Large intestine (tissue), 3 donors: Measurements from ENCODE around the gene KCTD14. TPM values are rescaled to one million over a fixed set of nuclear protein-coding genes. Genes with fewer than 3 reads are reported as not detected.
"Not testable (repeated sequence)": the region's sequence is repeated elsewhere in the genome, so short reads cannot be mapped to it uniquely, and the experiment has no call there.

Experiments
- DNase-seq, 2 donors: peaks; one replicate each; pipeline versions ENCODE4 v3.0.0 to v3.0.0-alpha.2; 2013
- H3K27ac ChIP-seq: one replicate; pipeline ENCODE4 v1.5.1; 2013; ENCODE audit warnings: low read length
- H3K27me3 ChIP-seq: 2 replicates; pipeline ENCODE4 v1.6.1; 2013; ENCODE audit warnings: low read length; ENCODE audit not compliant: control insufficient read depth, insufficient read depth
- H3K36me3 ChIP-seq: 2 replicates; pipeline ENCODE4 v1.6.1; 2013; ENCODE audit warnings: low read length; ENCODE audit not compliant: control insufficient read depth, insufficient read depth
- H3K4me1 ChIP-seq: one replicate; pipeline ENCODE4 v1.6.1; 2013; ENCODE audit warnings: low read length; ENCODE audit not compliant: control insufficient read depth, insufficient read depth
- H3K4me3 ChIP-seq: one replicate; pipeline ENCODE4 v1.5.1; 2013; ENCODE audit warnings: low read length
- H3K9me3 ChIP-seq: one replicate; pipeline ENCODE4 v1.6.1; 2013; ENCODE audit warnings: mild to moderate bottlenecking, low read depth, low read length, moderate library complexity; ENCODE audit not compliant: control insufficient read depth
- WGBS: methylation state at CpG from one replicate; pipeline ENCODE4 v1.1.5; 2013; ENCODE audit warnings: low lambda C conversion rate; ENCODE audit not compliant: insufficient coverage; 5-methylcytosine and 5-hydroxymethylcytosine counted together
- polyA plus RNA-seq: library from polyadenylated mRNA; unstranded; fragments of 120-200 nt; gene quantifications from one replicate; pipeline ENCODE4 v1.2.1, GENCODE V29; 2013

KCTD14 gene
- polyA plus RNA-seq, 1 donor, result 3.1 TPM

DNA sequence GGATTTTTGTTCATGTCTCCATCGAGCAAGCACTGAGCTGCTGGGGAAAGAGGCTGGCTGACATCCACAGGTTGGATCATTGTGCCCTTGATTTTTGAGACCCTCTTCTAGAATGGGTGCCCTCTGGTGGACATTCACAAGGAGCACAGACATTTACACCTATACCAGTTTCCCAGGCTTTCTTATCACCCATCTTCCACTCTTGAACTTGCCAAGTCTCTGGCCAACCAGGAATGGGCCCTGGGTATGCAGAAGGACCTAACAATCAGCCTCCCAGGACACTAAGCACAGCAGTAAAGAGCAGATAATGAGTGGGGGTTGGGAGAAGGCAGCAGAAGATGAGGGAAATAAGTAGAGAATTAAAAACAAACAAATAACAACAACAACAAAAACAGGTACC is 22.9 kb downstream of the KCTD14 start:
- no CpG with 5 or more reads among the region's 1 CpG for WGBS
- peaks cover 3% of the 10 kb centered on the region for H3K4me1 ChIP-seq
- peak; percentile 44 to 53 for DNase-seq
- H3K4me3 ChIP-seq, result no peak overlapping the region
- H3K9me3 ChIP-seq, result no peaks in the 10 kb centered on the region
- H3K27me3 ChIP-seq, result no peaks in the 10 kb centered on the region
- H3K36me3 ChIP-seq, result no peaks in the 10 kb centered on the region
- no peak overlapping the region for H3K27ac ChIP-seq

DNA sequence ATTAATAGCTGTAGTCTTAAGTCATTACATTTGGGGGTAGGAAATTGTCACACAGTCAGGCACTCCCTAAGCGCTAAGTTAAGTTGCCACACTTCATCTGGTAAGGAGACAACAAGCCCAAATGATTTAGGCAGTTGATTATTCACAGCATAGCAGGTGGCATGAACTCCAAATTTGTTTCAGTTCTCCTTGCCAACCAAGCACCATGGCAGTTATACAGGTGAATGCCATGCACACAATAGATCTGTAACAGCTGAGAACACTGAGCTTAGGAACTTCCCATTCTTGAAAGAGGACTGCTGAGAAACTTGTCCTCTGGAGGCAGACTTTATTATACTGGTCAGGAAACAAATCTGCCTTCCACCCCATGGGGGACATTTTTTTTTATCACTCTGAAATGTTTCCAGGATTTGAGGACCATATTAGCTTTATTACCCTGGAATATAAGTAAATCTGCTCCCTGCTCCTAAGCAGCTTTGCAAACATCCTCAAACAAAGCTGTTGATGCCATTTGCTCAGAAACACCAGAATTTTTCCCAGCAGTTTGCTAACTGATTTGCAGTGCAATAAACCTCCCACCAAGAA is 23.5 kb downstream of the KCTD14 start:
- DNase-seq, result no peak

DNA sequence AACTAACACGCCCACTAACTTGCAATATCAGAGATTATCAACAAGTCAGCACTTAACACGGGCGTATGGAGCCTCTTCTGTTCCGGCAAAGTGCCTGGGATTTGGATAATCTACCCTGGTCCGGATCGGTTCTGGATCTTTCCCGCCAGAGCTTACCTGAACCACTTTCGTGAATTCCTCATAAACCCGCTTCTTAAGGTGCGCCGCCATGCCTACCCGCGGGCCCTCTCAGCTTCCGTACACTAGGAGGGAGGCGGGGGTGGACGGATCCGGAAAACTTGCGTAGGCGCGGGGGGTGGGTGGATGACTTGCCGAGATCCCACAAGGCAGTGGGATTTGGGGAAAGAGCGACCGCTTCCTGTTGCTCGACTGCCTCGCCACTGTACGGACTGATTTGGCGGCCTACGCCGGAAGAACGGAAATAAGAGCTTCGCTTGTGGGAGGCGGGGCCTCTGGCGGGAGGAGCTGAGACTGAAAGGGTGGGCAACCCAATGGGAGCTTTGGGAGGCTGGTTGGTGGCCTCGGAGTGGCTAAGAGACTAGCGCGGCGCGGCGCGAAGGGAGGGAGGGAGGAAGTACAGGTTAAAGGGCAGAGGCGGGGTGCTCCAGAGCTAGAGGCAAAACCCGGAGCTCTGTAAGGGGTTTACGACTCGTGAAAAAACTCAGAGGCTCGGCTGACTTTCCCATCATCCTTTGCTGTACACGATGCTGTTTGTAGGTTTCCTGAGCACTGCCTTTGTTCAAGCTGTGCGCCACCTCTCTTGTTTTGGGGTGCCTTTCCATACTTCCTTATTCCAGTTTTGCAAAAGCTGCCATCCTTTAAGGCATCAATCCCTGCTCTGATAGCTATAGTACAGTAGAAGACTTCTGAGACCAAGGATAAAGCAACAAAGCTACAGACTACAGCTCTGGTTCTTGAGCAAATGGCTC is 28.4 kb downstream of the KCTD14 start, which contains the start of gene INTS4:
Gene INTS4 (minus strand): TSS at position 235 of the 929 bp plus-strand sequence. CDS start 25 bp downstream, at position 210.
- peak; percentile 100 for DNase-seq
- 0% methylated on average over 2 of the region's 47 CpGs for WGBS
- peak within 1 kb of the TSS; percentile 88 for H3K27ac ChIP-seq
- H3K9me3 ChIP-seq, result no peaks in the 10 kb centered on the region
- H3K36me3 ChIP-seq, result peaks cover 13% of the 10 kb centered on the region
- no peaks in the 10 kb centered on the region for H3K27me3 ChIP-seq
- H3K4me1 ChIP-seq, result peaks cover 13% of the 10 kb centered on the region
- peak within 1 kb of the TSS; percentile 76 for H3K4me3 ChIP-seq

More for the DNA sequence above, 23.5 kb downstream of the KCTD14 start:
- no peaks in the 10 kb centered on the region for H3K36me3 ChIP-seq
- no peak overlapping the region for H3K4me3 ChIP-seq
- H3K27ac ChIP-seq, result no peak overlapping the region
- no peaks in the 10 kb centered on the region for H3K27me3 ChIP-seq
- no CpG with 5 or more reads among the region's 1 CpG for WGBS
- peaks cover 4% of the 10 kb centered on the region for H3K4me1 ChIP-seq
- H3K9me3 ChIP-seq, result no peaks in the 10 kb centered on the region

DNA sequence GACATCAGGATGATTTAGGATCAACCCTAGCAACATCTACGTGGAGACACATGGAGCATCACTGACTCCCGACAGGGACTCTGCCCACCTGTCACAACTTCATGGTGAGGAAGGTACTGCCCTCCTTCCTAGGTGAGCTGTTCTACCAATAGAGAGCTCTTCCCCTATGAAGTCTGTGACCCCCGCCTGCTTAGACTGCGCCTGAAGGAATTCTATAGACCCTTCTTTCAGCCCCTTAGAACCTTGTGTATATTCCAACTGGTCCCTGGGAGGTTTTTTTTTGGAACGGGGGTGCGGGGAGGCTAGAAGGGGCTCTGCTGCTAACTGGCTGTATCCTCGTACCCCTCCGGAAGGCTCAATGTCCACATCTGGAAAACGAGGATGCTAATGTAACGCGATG is 29.2 kb downstream of the KCTD14 start:
- DNase-seq, result peak in 1 of 2 donors; percentile 16
- H3K36me3 ChIP-seq, result peaks cover 19% of the 10 kb centered on the region

DNA sequence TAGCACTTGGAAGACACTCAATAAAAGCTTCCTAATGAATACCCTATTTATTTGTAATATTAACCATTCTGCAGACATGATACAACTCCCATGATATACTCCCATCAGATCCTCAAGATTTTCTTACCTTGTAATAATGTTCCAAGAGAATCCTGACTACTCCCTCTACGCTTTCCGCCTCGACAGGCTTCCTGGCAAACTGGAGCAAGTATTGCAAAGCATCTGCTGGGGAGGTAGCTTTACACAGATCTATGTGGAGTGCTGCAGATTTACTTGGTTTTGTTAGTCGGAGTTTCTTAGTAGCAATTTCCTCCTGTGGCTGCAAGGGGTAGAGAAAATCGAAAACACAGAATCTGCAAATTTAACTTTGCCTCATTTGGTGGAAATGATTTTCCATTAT is 32.1 kb downstream of the KCTD14 start:
- WGBS, result no CpG with 5 or more reads among the region's 5 CpGs
- no peaks in the 10 kb centered on the region for H3K27me3 ChIP-seq
- H3K4me3 ChIP-seq, result no peak overlapping the region
- no peak for DNase-seq
- no peak overlapping the region for H3K27ac ChIP-seq
- H3K9me3 ChIP-seq, result no peaks in the 10 kb centered on the region
- peaks cover 29% of the 10 kb centered on the region for H3K36me3 ChIP-seq
- peaks cover 13% of the 10 kb centered on the region for H3K4me1 ChIP-seq

More for the DNA sequence above, 29.2 kb downstream of the KCTD14 start:
- Histone ChIP-seq H3K27me3 (no peaks in the 10 kb centered on the region), H3K4me1 (peaks cover 13% of the 10 kb centered on the region), H3K4me3 (peak overlapping the region; percentile 76), H3K9me3 (no peaks in the 10 kb centered on the region), H3K27ac (no peak overlapping the region)
- no CpG with 5 or more reads among the region's 11 CpGs for WGBS

DNA sequence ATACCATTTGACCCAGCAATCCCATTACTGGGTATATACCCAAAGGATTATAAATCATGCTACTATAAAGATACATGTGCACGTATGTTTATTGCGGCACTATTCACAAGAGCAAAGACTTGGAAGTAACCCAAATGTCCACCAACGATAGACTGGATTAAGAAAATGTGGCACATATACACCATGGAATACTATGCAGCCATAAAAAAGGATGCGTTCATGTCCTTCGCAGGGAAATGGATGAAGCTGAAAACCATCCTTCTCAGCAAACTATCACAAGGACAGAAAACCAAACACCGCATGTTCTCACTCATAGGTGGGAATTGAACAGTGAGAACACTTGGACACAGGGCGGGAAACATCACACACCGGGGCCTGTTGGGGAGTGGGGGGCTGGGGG is 36.6 kb downstream of the KCTD14 start:
- DNase-seq, H3K4me3 ChIP-seq, H3K9me3 ChIP-seq, H3K4me1 ChIP-seq, H3K27me3 ChIP-seq, H3K27ac ChIP-seq: not testable (repeated sequence)
- WGBS, result no CpG with 5 or more reads among the region's 8 CpGs
- H3K36me3 ChIP-seq, result peaks cover 39% of the 10 kb centered on the region

DNA sequence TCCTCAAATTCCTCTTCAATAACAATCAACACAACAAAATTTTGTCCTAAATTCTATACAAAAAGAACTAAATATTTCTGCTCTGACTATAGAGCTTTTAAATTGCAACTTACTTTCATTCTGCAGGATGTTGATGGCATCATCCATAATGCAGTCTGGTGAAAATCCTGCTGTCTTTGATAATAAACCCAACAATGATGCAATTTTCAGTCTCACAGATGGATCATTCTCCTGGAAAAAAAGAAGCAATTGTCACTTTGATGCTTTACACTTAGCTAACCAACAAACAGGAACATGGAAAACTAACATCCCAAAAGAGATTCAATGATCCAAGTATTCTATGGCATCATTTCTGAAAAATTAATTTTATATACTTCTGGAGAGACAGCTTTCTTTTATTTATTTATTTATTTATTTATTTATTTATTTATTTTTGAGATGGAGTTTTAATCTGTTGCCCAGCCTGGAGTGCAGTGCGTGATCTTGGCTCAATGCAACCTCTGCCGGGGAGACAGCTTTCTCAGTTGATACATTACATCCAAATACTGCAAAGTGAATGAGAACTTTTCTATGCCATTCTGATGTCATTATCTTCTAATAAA is 41.6 kb downstream of the KCTD14 start:
- DNase-seq, result no peak

DNA sequence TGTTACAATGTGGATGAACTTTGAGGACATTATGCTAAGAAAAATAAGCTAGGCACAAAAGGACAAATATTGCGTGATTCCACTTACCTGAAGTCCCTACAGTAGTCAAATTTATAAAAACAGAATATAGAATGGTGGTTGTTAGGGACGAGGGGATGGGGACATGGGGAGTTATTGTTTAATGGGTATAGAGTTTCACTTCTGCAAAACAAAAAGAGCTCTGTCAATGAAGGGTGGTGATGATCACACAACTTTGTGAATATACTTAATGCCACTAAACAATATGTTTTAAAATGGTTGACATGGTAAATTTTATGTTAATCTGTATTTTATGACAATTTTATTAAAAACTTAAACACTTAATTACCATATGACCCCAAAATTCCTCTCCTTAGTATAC is 54.7 kb downstream of the KCTD14 start:
- H3K9me3 ChIP-seq, result no peaks in the 10 kb centered on the region
- no peak for DNase-seq
- H3K27me3 ChIP-seq, result no peaks in the 10 kb centered on the region
- no peak overlapping the region for H3K27ac ChIP-seq
- H3K36me3 ChIP-seq, result peaks cover 9% of the 10 kb centered on the region
- no peaks in the 10 kb centered on the region for H3K4me1 ChIP-seq
- no peak overlapping the region for H3K4me3 ChIP-seq
- 92% methylated on average over 2 of the region's 2 CpGs for WGBS

More for the DNA sequence above, 41.6 kb downstream of the KCTD14 start:
- WGBS, result no CpG with 5 or more reads among the region's 2 CpGs
- Histone ChIP-seq H3K4me1 (no peaks in the 10 kb centered on the region), H3K9me3 (no peaks in the 10 kb centered on the region), H3K4me3 (no peak overlapping the region), H3K27ac (no peak overlapping the region), H3K36me3 (peaks cover 30% of the 10 kb centered on the region), H3K27me3 (no peaks in the 10 kb centered on the region)

DNA sequence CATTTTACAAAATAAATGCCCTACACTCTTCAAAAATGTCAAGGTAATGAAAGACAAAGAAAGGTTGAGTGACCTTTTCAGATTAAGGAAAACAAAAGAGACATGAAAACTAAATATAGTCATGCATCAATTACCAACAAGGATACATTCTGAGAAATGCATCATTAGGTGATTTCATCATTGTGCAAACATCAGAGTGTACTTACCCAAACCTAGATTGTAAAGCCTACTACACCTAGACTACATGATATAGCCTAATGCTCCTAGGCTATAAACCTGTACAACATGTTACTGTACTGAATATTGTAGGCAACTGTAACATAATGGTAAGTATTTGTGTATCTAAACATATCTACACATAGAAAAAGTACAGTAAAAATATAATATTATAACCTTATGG is 55.3 kb downstream of the KCTD14 start:
- no peaks in the 10 kb centered on the region for H3K4me1 ChIP-seq
- no peak overlapping the region for H3K27ac ChIP-seq
- peaks cover 8% of the 10 kb centered on the region for H3K36me3 ChIP-seq
- no peaks in the 10 kb centered on the region for H3K27me3 ChIP-seq
- no peak for DNase-seq
- H3K9me3 ChIP-seq, result no peaks in the 10 kb centered on the region
- no peak overlapping the region for H3K4me3 ChIP-seq

DNA sequence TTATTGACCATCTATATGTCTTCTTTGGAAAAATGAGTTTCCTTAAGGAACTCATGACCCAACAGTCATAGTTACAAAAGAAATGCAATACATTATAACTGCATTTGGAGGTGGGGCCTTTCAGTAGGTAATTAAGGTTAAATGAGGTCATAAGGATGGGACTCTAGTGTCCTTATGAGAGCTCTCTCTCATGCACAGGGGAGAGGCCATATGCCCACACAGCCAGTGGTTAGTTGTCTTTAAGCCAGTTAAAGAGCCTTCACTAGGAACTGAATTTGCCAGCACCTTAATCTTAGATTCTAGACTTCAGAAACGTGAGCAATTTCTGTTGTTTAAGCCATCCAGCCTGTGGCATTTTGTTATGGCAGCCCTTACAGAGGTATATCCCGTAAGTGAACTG is 56.0 kb downstream of the KCTD14 start:
- DNase-seq, result no peak
- H3K27ac ChIP-seq, result no peak overlapping the region
- H3K27me3 ChIP-seq, result no peaks in the 10 kb centered on the region
- no peaks in the 10 kb centered on the region for H3K9me3 ChIP-seq
- no peak overlapping the region for H3K4me3 ChIP-seq
- 100% methylated on average over 1 of the region's 2 CpGs for WGBS
- H3K4me1 ChIP-seq, result no peaks in the 10 kb centered on the region
- peaks cover 7% of the 10 kb centered on the region for H3K36me3 ChIP-seq
